Measurements from ENCODE around the gene NXPH3.

NXPH3 gene

DNA sequence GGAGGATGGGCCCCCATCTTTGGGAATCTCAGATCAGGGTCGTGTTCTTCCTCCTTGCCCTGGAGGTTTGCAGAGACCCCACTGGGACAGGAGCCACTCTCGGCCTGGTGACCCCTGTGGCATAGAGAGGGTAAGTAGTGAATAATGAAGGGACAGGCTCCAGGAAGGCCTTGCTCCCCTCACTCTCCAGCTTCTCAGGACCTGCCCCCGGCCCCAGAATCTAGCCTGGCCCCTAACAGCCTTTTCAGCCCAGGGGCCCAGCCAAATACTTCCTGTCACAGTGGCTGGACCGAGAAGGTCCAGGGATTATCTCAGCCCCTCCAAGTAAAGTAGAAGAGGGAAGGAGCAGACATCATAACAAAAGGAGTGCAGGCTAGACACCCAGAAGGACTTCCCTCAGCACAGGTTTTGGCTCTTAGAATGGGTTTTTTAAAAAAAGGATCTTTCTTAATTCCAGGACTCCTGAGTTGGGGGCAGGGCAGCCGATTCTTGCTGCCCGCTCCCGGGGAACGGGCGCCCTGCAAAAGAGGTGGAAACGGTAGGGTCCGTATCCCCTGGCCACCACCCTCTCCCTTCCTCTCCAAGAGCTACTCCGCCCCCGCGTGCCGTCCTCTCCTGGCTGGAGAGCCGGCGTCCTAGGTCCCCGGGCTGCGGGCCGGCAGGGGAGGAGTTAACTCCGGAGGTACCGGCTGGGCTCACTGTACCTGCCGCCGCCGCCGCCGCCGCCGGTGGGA is 559 bp upstream of the NXPH3 start:
- in situ Hi-C loops (cut with MboI; ENCODE audit: low sequenced_read_pairs, unreplicated experiment), result loop anchor here (5.0 to 10.0 kb wide), 2 partner anchors 117 to 270 kb away; partner anchors contain the start of gene TAC4
- TF ChIP-seq, protein P1, sequence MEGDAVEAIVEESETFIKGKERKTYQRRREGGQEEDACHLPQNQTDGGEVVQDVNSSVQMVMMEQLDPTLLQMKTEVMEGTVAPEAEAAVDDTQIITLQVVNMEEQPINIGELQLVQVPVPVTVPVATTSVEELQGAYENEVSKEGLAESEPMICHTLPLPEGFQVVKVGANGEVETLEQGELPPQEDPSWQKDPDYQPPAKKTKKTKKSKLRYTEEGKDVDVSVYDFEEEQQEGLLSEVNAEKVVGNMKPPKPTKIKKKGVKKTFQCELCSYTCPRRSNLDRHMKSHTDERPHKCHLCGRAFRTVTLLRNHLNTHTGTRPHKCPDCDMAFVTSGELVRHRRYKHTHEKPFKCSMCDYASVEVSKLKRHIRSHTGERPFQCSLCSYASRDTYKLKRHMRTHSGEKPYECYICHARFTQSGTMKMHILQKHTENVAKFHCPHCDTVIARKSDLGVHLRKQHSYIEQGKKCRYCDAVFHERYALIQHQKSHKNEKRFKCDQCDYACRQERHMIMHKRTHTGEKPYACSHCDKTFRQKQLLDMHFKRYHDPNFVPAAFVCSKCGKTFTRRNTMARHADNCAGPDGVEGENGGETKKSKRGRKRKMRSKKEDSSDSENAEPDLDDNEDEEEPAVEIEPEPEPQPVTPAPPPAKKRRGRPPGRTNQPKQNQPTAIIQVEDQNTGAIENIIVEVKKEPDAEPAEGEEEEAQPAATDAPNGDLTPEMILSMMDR (IDR thresholded peaks at IDR 0.05; ENCODE audit: borderline replicate concordance, control extremely low read depth, extremely low read depth, insufficient read depth, missing control alignments), result no peak
- DNase-seq (ENCODE audit: low spot score), result no peak

DNA sequence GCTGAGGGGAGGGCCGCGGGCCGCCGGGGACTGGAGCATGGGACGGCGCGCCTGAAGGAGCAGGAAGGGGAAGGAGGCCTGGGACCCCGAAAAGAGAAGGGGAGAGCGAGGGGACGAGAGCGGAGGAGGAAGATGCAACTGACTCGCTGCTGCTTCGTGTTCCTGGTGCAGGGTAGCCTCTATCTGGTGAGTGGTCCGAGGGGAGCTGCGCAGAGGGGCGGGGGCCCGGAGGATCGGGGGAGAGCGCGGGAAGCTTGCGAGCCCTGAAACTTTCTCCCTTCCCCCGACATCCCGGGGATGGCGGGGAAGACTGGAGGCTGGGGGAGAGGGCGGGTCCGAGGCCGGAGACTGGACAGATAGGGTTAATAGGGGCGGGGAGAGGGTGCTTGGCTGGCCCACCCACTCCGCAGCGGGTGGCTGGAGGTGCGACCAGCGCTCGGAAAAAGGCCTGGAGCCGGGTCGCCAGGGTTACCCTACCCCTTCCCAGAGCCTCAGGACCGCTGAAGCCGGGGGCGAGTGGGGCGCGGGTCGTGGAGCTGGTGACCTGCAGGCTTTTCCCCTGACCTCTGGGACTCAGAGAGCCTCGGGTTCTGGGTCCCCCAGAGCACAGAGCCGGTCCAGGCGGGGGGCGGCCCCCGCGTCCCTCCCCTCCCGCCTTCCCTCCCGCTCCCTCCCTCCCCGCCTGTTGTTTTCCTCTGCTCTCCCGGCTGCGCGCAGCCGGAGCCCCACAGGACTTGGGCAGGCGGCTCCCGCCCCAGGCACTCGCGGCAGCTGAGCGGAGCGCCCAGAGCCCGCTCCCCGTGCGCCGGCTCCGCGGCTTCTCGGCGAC is 631 bp downstream of the NXPH3 start:
- TF ChIP-seq, protein P1 (IDR thresholded peaks at IDR 0.05; ENCODE audit: borderline replicate concordance, control extremely low read depth, extremely low read depth, insufficient read depth, missing control alignments), result no peak
- peak; percentile 57 for DNase-seq (ENCODE audit: low spot score)
- in situ Hi-C loops (cut with MboI; ENCODE audit: low sequenced_read_pairs, unreplicated experiment), result loop anchor here (10.0 kb wide), 1 partner anchor 268 kb away; the partner anchor contains the start of gene TAC4

DNA sequence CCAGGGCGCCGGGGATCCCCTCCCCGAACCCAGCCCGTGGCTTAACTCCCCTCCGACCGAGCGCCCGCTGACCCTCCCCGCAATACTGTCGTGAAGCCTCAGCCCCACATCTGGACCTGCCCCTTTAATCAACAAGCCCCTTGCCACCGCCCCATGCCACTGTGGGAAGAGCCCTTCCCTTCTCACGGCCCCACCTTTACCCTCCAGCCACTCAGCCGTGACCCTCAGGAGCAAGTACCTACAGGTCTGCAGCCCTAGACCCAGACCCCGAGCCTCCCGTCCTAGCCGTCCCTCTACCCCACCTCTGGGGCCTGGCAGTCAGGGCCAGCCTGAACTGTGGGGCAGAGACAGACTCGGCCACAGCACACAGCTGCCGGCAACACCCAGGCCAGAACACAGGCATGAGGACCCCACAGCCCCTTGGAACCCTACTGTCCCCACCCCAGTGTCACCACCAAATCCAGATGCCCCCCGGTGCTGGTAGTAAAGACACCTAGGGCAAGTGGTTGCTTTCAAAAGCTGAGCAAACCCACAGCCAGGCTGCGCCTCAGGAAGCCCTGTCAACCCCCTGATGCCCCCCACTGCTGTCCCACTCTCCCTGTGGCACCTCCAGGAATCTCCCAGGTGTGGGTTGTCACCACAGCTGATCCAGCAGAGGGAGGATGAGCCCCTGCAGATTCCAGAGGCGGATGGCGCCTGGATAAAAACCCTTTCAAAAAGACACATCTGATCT is 1.4 kb downstream of the NXPH3 start:
- no peak for DNase-seq (ENCODE audit: low spot score)
- in situ Hi-C loops (cut with MboI; ENCODE audit: low sequenced_read_pairs, unreplicated experiment), result loop anchor here (10.0 kb wide), 1 partner anchor 268 kb away; the partner anchor contains the start of gene TAC4
- TF ChIP-seq, protein P1 (IDR thresholded peaks at IDR 0.05; ENCODE audit: borderline replicate concordance, control extremely low read depth, extremely low read depth, insufficient read depth, missing control alignments), result no peak

DNA sequence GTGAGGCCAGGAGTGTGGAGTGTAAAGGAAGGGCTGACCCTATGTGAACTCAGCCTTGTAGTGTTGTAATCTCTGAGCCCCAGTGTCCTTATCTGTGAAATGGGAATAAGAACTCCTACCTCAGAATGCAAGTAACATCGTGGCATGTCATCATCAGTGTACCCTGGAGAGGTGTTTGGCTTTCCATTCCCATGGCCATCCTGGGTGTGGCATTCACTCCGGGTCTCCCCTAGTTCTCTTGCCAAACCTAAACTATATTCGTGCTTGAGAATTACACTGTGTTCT is 1.9 kb downstream of the NXPH3 start:
- in situ Hi-C loops (cut with MboI; ENCODE audit: low sequenced_read_pairs, unreplicated experiment), result loop anchor here (10.0 kb wide), 1 partner anchor 267 kb away; the partner anchor contains the start of gene TAC4
- no peak for DNase-seq (ENCODE audit: low spot score)
- TF ChIP-seq, protein P1 (IDR thresholded peaks at IDR 0.05; ENCODE audit: borderline replicate concordance, control extremely low read depth, extremely low read depth, insufficient read depth, missing control alignments), result no peak

DNA sequence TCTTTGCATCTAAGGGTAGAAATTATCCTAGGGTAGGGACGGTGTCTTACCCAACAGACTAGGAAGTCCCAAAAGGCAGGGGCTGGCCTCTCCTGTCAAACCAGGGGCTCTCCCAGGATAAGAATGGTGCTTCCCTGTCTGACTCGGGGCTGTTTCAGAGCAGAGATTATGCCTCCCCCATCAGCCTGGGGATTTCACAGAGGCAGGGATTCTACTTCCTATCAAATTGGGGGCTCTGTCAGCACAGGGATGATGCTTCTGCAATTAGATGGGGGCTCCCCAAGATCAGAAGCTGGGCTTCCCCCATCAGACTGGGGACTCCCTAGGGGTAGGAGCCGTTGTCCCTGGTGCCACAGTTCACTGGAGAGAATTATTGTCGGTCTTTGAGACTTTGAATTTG is 2.3 kb downstream of the NXPH3 start:
- in situ Hi-C loops (cut with MboI; ENCODE audit: low sequenced_read_pairs, unreplicated experiment), result loop anchor here (10.0 kb wide), 1 partner anchor 267 kb away; the partner anchor contains the start of gene TAC4
- peak; percentile 68 for DNase-seq (ENCODE audit: low spot score)
- TF ChIP-seq, protein P1 (IDR thresholded peaks at IDR 0.05; ENCODE audit: borderline replicate concordance, control extremely low read depth, extremely low read depth, insufficient read depth, missing control alignments), result no peak

DNA sequence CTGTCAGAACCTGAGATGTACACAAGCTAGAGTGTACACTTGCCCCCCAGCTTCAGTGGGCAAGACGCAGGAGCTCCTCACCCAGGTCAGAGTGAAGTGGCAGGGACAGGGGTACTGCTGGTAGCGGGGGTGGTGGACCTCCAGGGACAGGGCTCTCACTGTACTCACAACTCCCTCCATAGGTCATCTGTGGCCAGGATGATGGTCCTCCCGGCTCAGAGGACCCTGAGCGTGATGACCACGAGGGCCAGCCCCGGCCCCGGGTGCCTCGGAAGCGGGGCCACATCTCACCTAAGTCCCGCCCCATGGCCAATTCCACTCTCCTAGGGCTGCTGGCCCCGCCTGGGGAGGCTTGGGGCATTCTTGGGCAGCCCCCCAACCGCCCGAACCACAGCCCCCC is 2.7 kb downstream of the NXPH3 start:
- no peak for DNase-seq (ENCODE audit: low spot score)
- in situ Hi-C loops (cut with MboI; ENCODE audit: low sequenced_read_pairs, unreplicated experiment), result loop anchor here (10.0 kb wide), 1 partner anchor 266 kb away; the partner anchor contains the start of gene TAC4
- TF ChIP-seq, protein P1 (IDR thresholded peaks at IDR 0.05; ENCODE audit: borderline replicate concordance, control extremely low read depth, extremely low read depth, insufficient read depth, missing control alignments), result no peak
